GM15510 (cell line): ENCODE results near the gene PLA2R1.

ENCODE experiments used
- POLR2A ChIP-seq: IDR thresholded peaks from 3 replicates; pipeline ENCODE4 v1.6.1; 2011; ENCODE audit warnings: borderline replicate concordance; ENCODE audit not compliant: insufficient read length; ENCODE audit errors: extremely low read depth

The PLA2R1 gene

GRCh38 chr2:159905926-159906714 lies 156.3 kb downstream of the PLA2R1 start:
- no peak for TF ChIP-seq POLR2A

GRCh38 chr2:159904959-159905305 lies 157.5 kb downstream of the PLA2R1 start:
- TF ChIP-seq POLR2A, result no peak

- TF ChIP-seq POLR2A, result peak; percentile 94
Observed at GRCh38 chr2:159904127-159904958, 158.1 kb downstream of the PLA2R1 start, which contains the start of gene LY75. Gene LY75 (minus strand): TSS chr2:159904756.

GRCh38 chr2:159903443-159904126 lies 158.8 kb downstream of the PLA2R1 start:
- TF ChIP-seq POLR2A, result no peak

- TF ChIP-seq POLR2A, result no peak
Observed at GRCh38 chr2:159902722-159903121, 159.7 kb downstream of the PLA2R1 start.

GRCh38 chr2:159900343-159900742 lies 162.1 kb downstream of the PLA2R1 start:
- no peak for TF ChIP-seq POLR2A

GRCh38 chr2:159898441-159898840 lies 164.0 kb downstream of the PLA2R1 start:
- no peak for TF ChIP-seq POLR2A

GRCh38 chr2:159897720-159898119 lies 164.7 kb downstream of the PLA2R1 start:
- TF ChIP-seq POLR2A, result no peak

GRCh38 chr2:159897081-159897480 lies 165.3 kb downstream of the PLA2R1 start:
- TF ChIP-seq POLR2A, result no peak

- no peak for TF ChIP-seq POLR2A
Observed at GRCh38 chr2:159895258-159896065, 167.0 kb downstream of the PLA2R1 start.

- TF ChIP-seq POLR2A, result no peak
Observed at GRCh38 chr2:159894145-159894838, 168.1 kb downstream of the PLA2R1 start.

GRCh38 chr2:159892990-159893810 lies 169.2 kb downstream of the PLA2R1 start:
- no peak for TF ChIP-seq POLR2A
